ENCODE results near the gene TACR1.

- TF ChIP-seq POLR2A (IDR thresholded peaks at IDR 0.05), result no peak
- TF ChIP-seq CTCF (IDR thresholded peaks at IDR 0.05), result no peak
- TF ChIP-seq EP300 (IDR thresholded peaks at IDR 0.05; ENCODE audit: low read depth), result no peak
These were observed 191.5 kb downstream of the TACR1 start for GRCh38 chr2:75007819-75008218.
